SK-N-SH treated with all-trans-retinoic acid at 6 μM for 48 hours (cell line): Measurements from ENCODE around the gene LANCL2.

Experiments used
- ATAC-seq: fragments of 200-7000 bp; cut with Tn5 transposase; 3 replicates; pipeline ENCODE4 v1.9.1; 2020; ENCODE audit warnings: mild to moderate bottlenecking, moderate library complexity
- ARNTL ChIP-seq: fragments of 450-650 bp; formaldehyde crosslinking; IDR thresholded peaks from 2 replicates; pipeline ENCODE4 v1.5.0; 2020; ENCODE audit warnings: low read depth, mild to moderate bottlenecking, moderate library complexity, borderline replicate concordance
- BACH2 ChIP-seq: fragments of 250-450 bp; sonication (Bioruptor Pico); IDR thresholded peaks from 2 replicates; pipeline ENCODE4 v1.9.0; 2021; ENCODE audit warnings: mild to moderate bottlenecking, borderline replicate concordance
- CSDC2 ChIP-seq: fragments of 250-450 bp; sonication (Bioruptor Pico); IDR thresholded peaks from 2 replicates; pipeline ENCODE4 v1.5.0; 2020; ENCODE audit warnings: mild to moderate bottlenecking, moderate library complexity
- ESRRG ChIP-seq: fragments of 250-450 bp; sonication (Bioruptor Pico); IDR thresholded peaks from 2 replicates; pipeline ENCODE4 v1.6.1; 2021; ENCODE audit warnings: mild to moderate bottlenecking
- GLIS3 ChIP-seq: fragments of 250-450 bp; sonication (Bioruptor Pico); IDR thresholded peaks from 2 replicates; pipeline ENCODE4 v1.5.0; 2020; ENCODE audit warnings: mild to moderate bottlenecking, moderate library complexity
- ISL1 ChIP-seq: fragments of 250-450 bp; sonication (Bioruptor Pico); IDR thresholded peaks from 2 replicates; pipeline ENCODE4 v2.1.2; 2022; ENCODE audit warnings: mild to moderate bottlenecking, moderate library complexity
- OSR1 ChIP-seq: fragments of 250-450 bp; sonication (Bioruptor Pico); IDR thresholded peaks from 2 replicates; pipeline ENCODE4 v1.8.0; 2022; ENCODE audit warnings: moderate library complexity, mild to moderate bottlenecking, inconsistent platforms
- PATZ1 ChIP-seq: fragments of 250-450 bp; sonication (Bioruptor Pico); IDR thresholded peaks from 2 replicates; pipeline ENCODE4 v1.8.0; 2020; ENCODE audit warnings: mild to moderate bottlenecking, moderate library complexity, borderline replicate concordance
- POU6F1 ChIP-seq: fragments of 250-450 bp; sonication (Bioruptor Pico); IDR thresholded peaks from 2 replicates; pipeline ENCODE4 v1.8.0; 2021; ENCODE audit warnings: low read depth, mild to moderate bottlenecking, moderate library complexity, borderline replicate concordance
- PPARA ChIP-seq: fragments of 250-450 bp; sonication (Bioruptor Pico); IDR thresholded peaks from 2 replicates; pipeline ENCODE4 v1.5.0; 2020; ENCODE audit warnings: mild to moderate bottlenecking, borderline replicate concordance
- SNAI2 ChIP-seq: fragments of 250-450 bp; sonication (Bioruptor Pico); IDR thresholded peaks from 2 replicates; pipeline ENCODE4 v1.5.0; 2020; ENCODE audit warnings: mild to moderate bottlenecking, moderate library complexity
- TCF4 ChIP-seq: fragments of 250-450 bp; sonication (Bioruptor Pico); IDR thresholded peaks from 2 replicates; pipeline ENCODE4 v1.8.0; 2021; ENCODE audit warnings: mild to moderate bottlenecking, moderate library complexity, borderline replicate concordance
- TOX ChIP-seq: fragments of 250-450 bp; sonication (Bioruptor Pico); IDR thresholded peaks from 2 replicates; pipeline ENCODE4 v1.8.0; 2021; ENCODE audit warnings: mild to moderate bottlenecking, moderate library complexity, borderline replicate concordance
- TSHZ2 ChIP-seq: fragments of 250-450 bp; sonication (Bioruptor Pico); IDR thresholded peaks from 2 replicates; pipeline ENCODE4 v1.5.0; 2020; ENCODE audit warnings: mild to moderate bottlenecking, moderate library complexity
- ZC3H10 ChIP-seq: fragments of 250-450 bp; sonication (Bioruptor Pico); IDR thresholded peaks from 2 replicates; pipeline ENCODE4 v1.5.1; 2021; ENCODE audit warnings: mild to moderate bottlenecking, moderate library complexity
- ZFP3 ChIP-seq: fragments of 250-450 bp; sonication (Bioruptor Pico); IDR thresholded peaks from 2 replicates; pipeline ENCODE4 v1.5.0; 2020; ENCODE audit warnings: mild to moderate bottlenecking, moderate library complexity
- ZFP30 ChIP-seq: fragments of 450-650 bp; formaldehyde crosslinking; IDR thresholded peaks from 2 replicates; pipeline ENCODE4 v1.5.0; 2022; ENCODE audit warnings: mild to moderate bottlenecking, moderate library complexity
- ZNF565 ChIP-seq: fragments of 450-650 bp; formaldehyde crosslinking; conservative IDR thresholded peaks from 2 replicates; pipeline ENCODE4 v1.5.0; 2020; ENCODE audit warnings: low read depth, mild to moderate bottlenecking, moderate library complexity
- ZNF70 ChIP-seq: fragments of 450-650 bp; formaldehyde crosslinking; IDR thresholded peaks from 2 replicates; pipeline ENCODE4 v1.5.0; 2020; ENCODE audit warnings: mild to moderate bottlenecking, moderate library complexity
- ZNF8 ChIP-seq: fragments of 450-650 bp; formaldehyde crosslinking; IDR thresholded peaks from 2 replicates; pipeline ENCODE4 v1.5.0; 2020; ENCODE audit warnings: mild to moderate bottlenecking, moderate library complexity
- TF ChIP-seq, protein P1 (sequence below): fragments of 250-450 bp; sonication (Bioruptor Pico); IDR thresholded peaks from 2 replicates; pipeline ENCODE4 v1.5.1; 2020; ENCODE audit warnings: low read depth, mild to moderate bottlenecking, moderate library complexity
- TF ChIP-seq, protein P2 (sequence below): fragments of 250-450 bp; sonication (Bioruptor Pico); IDR thresholded peaks from 2 replicates; pipeline ENCODE4 v1.5.1; 2021; ENCODE audit warnings: mild to moderate bottlenecking, moderate library complexity

LANCL2 gene

DNA sequence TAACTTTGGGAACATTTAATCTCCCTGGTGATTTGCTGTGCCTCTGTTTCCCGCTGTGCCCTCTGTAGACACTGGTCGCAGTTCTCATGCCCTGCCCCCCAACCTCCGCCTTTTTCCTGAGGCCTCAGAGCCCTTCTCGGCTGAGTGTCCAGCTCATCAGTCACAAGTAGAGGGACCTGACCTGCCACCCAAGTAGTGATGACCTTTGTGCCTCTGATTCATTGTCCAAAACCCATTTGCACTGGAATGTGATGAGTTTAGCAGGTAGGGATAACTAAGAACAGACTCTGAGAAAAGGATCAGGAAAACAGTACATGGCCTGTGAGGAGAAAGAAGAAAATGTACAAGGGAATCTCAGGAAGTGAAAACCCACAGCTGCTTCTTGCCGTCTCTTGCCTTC is 58.8 kb downstream of the LANCL2 start:
- ATAC-seq, result no peak
- TF ChIP-seq PATZ1 (no peak), GLIS3 (CRISPR knock-in tag) (no peak), ZNF565 (CRISPR knock-in tag) (no peak)

DNA sequence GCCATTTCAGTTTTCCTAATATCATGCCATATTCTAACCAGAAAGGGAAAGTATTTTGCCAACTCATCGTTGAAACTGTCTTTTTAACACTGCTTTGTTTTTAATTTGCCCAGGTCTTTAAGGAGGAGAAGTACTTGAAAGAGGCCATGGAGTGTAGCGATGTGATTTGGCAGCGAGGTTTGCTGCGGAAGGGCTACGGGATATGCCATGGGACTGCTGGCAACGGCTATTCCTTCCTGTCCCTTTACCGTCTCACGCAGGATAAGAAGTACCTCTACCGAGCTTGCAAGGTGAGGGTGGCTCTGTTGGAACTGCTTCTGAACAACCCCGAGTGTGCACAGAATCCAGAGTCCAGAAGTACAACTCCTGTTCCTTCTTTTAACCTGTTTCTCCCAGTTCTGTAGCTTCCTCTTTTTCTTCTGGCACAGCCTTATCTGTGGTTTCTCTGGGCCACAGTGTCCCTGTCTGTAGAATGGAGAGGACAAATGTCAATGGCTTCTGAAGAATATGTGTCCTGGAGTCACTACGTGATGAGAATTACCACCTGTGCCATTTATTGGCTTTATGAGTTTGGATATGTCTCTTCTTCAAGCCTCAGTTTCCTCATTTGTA is 60.1 kb downstream of the LANCL2 start:
- ATAC-seq, result no peak
- TF ChIP-seq ZFP3 (CRISPR knock-in tag) (no peak), ARNTL (no peak), TOX (CRISPR knock-in tag) (no peak), CSDC2 (CRISPR knock-in tag) (no peak), PATZ1 (no peak), POU6F1 (CRISPR knock-in tag) (no peak), ZNF565 (CRISPR knock-in tag) (no peak), ZC3H10 (no peak), ZFP30 (CRISPR knock-in tag) (no peak), OSR1 (CRISPR knock-in tag) (no peak), GLIS3 (CRISPR knock-in tag) (no peak), TSHZ2 (no peak), ISL1 (CRISPR knock-in tag) (no peak)

DNA sequence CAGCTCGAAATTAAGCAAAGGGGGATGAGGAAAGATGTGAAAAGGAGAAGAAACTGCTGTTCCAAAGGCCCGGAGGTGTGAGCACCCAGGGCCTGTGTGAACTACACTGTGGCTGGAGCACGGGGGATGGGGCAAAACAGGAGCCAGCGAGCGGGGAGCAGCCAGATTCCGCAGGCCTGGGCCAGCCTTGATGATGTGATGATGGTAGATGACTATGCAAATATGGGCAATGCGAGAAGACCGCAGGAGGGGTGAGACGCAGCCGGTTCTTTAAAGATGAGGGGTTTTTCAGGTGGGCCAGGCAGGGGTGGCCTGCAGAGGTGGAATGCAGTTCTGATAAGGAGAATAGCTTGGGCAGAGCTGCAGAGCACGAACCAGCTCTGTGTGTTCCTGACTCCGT is 61.5 kb downstream of the LANCL2 start:
- no peak for ATAC-seq
- TF ChIP-seq PPARA (CRISPR knock-in tag), result no peak
- no peak for TF ChIP-seq TCF4 (CRISPR knock-in tag)
- TF ChIP-seq TSHZ2, result no peak
- no peak for TF ChIP-seq ZNF70
- TF ChIP-seq ESRRG (CRISPR knock-in tag), result no peak
- no peak for TF ChIP-seq CSDC2 (CRISPR knock-in tag)
- no peak for TF ChIP-seq ARNTL
- TF ChIP-seq, protein P1, sequence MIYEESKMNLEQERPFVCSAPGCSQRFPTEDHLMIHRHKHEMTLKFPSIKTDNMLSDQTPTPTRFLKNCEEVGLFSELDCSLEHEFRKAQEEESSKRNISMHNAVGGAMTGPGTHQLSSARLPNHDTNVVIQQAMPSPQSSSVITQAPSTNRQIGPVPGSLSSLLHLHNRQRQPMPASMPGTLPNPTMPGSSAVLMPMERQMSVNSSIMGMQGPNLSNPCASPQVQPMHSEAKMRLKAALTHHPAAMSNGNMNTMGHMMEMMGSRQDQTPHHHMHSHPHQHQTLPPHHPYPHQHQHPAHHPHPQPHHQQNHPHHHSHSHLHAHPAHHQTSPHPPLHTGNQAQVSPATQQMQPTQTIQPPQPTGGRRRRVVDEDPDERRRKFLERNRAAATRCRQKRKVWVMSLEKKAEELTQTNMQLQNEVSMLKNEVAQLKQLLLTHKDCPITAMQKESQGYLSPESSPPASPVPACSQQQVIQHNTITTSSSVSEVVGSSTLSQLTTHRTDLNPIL (CRISPR knock-in tag), result no peak
- no peak for TF ChIP-seq OSR1 (CRISPR knock-in tag)
- TF ChIP-seq, protein P2, sequence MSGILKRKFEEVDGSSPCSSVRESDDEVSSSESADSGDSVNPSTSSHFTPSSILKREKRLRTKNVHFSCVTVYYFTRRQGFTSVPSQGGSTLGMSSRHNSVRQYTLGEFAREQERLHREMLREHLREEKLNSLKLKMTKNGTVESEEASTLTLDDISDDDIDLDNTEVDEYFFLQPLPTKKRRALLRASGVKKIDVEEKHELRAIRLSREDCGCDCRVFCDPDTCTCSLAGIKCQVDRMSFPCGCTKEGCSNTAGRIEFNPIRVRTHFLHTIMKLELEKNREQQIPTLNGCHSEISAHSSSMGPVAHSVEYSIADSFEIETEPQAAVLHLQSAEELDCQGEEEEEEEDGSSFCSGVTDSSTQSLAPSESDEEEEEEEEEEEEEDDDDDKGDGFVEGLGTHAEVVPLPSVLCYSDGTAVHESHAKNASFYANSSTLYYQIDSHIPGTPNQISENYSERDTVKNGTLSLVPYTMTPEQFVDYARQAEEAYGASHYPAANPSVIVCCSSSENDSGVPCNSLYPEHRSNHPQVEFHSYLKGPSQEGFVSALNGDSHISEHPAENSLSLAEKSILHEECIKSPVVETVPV (CRISPR knock-in tag), result no peak
- TF ChIP-seq ZNF8 (CRISPR knock-in tag), result no peak
- no peak for TF ChIP-seq TOX (CRISPR knock-in tag)
- no peak for TF ChIP-seq SNAI2 (CRISPR knock-in tag)
- TF ChIP-seq ISL1 (CRISPR knock-in tag), result no peak
- no peak for TF ChIP-seq BACH2 (CRISPR knock-in tag)
- TF ChIP-seq ZFP30 (CRISPR knock-in tag), result no peak
